Tibial artery (tissue), 4 donors: ENCODE results near the gene VAV1.
"Not testable (repeated sequence)": the region's sequence is repeated elsewhere in the genome, so short reads cannot be mapped to it uniquely, and the experiment has no call there.

Experiments used
- DNase-seq, 2 donors: peaks; one replicate each; pipeline ENCODE4 v3.0.0-alpha.2; 2019
- H3K27ac ChIP-seq, 2 donors: fragments of 200-600 bp; sonication (generic) in 1 of 2; 1 replicate in 1 of 2; 2 replicates in 1 of 2; pipeline ENCODE4 v1.5.1; 2018 to 2019; ENCODE audit warnings: mild to moderate bottlenecking in 1 of 2
- H3K27me3 ChIP-seq, 2 donors: fragments of 200-600 bp; sonication (generic) in 1 of 2; one replicate each; pipeline versions ENCODE4 v1.5.1 to v1.6.0; 2016 to 2019
- H3K36me3 ChIP-seq, 3 donors: fragments of 200-600 bp; sonication (generic) in 2 of 3; one replicate each; pipeline ENCODE4 v1.5.1; 2016 to 2019; ENCODE audit warnings: mild to moderate bottlenecking in 2 of 3
- H3K4me1 ChIP-seq, 4 donors: fragments of 200-600 bp; sonication (generic) in 2 of 4; 1 replicate in 3 of 4; 2 replicates in 1 of 4; pipeline ENCODE4 v1.5.1; 2016 to 2019
- H3K4me3 ChIP-seq, 2 donors: fragments of 200-600 bp; sonication (generic) in 1 of 2; 1 replicate in 1 of 2; 2 replicates in 1 of 2; pipeline ENCODE4 v1.5.1; 2018 to 2019; ENCODE audit warnings: mild to moderate bottlenecking in 2 of 2
- H3K9me3 ChIP-seq, 3 donors: fragments of 200-600 bp; sonication (generic) in 1 of 3; one replicate each; pipeline ENCODE4 v1.5.1; 2016 to 2019
- CTCF ChIP-seq, 2 experiments: fragments of 200-600 bp in 1 of 2; fragments of 450-650 bp in 1 of 2; IDR thresholded peaks; one replicate each; pipeline ENCODE4 v1.5.1; 2017 to 2019; ENCODE audit warnings: antibody characterized with exemption in 2 of 2, mild to moderate bottlenecking in 1 of 2, moderate library complexity in 1 of 2
- intact Hi-C: fragments of 100-400 bp; cut with DNase I; formaldehyde crosslinking; loops from one replicate; pipeline ENCODE4 v1.15.0; 2023; ENCODE audit warnings: low total_unique reads

VAV1 gene

GRCh38 chr19:6743714-6744380, 28.7 kb upstream of the VAV1 start:
- Histone ChIP-seq H3K4me3 (peak overlapping the region; percentile 18 to 31), H3K36me3 (peaks cover 39 to 63% (median 49%) of the 10 kb centered on the region in 3 donors), H3K4me1 (peaks cover 0 to 58% (median 51%) of the 10 kb centered on the region in 4 donors), H3K9me3 (no peaks in the 10 kb centered on the region), H3K27me3 (no peaks in the 10 kb centered on the region), H3K27ac (peak overlapping the region; percentile 67 to 97)
- intact Hi-C loops = no loop called here
- TF ChIP-seq CTCF (IDR thresholded peaks at IDR 0.05) = no peak
- no peak for DNase-seq

GRCh38 chr19:6744381-6745301, 27.9 kb upstream of the VAV1 start:
- DNase-seq = peak; percentile 86 to 97
- H3K4me1 ChIP-seq = peaks cover 0 to 54% (median 47%) of the 10 kb centered on the region in 4 donors
- TF ChIP-seq CTCF (IDR thresholded peaks at IDR 0.05) = no peak
- H3K4me3 ChIP-seq = peak overlapping the region; percentile 18 to 31
- peaks cover 47 to 71% (median 57%) of the 10 kb centered on the region in 3 donors for H3K36me3 ChIP-seq
- no peaks in the 10 kb centered on the region for H3K9me3 ChIP-seq
- intact Hi-C loops = no loop called here
- H3K27me3 ChIP-seq = no peaks in the 10 kb centered on the region
- H3K27ac ChIP-seq = peak overlapping the region; percentile 67 to 97

- intact Hi-C loops = no loop called here
- TF ChIP-seq CTCF (IDR thresholded peaks at IDR 0.05) = no peak
- no peaks in the 10 kb centered on the region for H3K9me3 ChIP-seq
These were observed 26.5 kb upstream of the VAV1 start for GRCh38 chr19:6745965-6746364.

GRCh38 chr19:6748543-6748942, 24.0 kb upstream of the VAV1 start:
- H3K9me3 ChIP-seq, intact Hi-C loops, DNase-seq, H3K4me3 ChIP-seq, H3K27me3 ChIP-seq: not testable (repeated sequence)
- Histone ChIP-seq H3K4me1 (peaks cover 0 to 36% (median 32%) of the 10 kb centered on the region in 4 donors), H3K27ac (peak overlapping the region in 1 of 2 donors; percentile 10), H3K36me3 (peaks cover 61 to 93% (median 80%) of the 10 kb centered on the region in 3 donors)

More at GRCh38 chr19:6745965-6746364, 26.5 kb upstream of the VAV1 start:
- H3K4me1 ChIP-seq = peaks cover 0 to 53% (median 47%) of the 10 kb centered on the region in 4 donors
- H3K36me3 ChIP-seq = peaks cover 60 to 84% (median 70%) of the 10 kb centered on the region in 3 donors
- H3K27ac ChIP-seq = peak overlapping the region; percentile 67 to 97
- H3K27me3 ChIP-seq = no peaks in the 10 kb centered on the region
- no peak overlapping the region for H3K4me3 ChIP-seq
- no peak for DNase-seq

GRCh38 chr19:6750062-6750461, 22.4 kb upstream of the VAV1 start:
- peak overlapping the region in 1 of 2 donors; percentile 4 for H3K27ac ChIP-seq
- peaks cover 0 to 23% (median 19%) of the 10 kb centered on the region in 4 donors for H3K4me1 ChIP-seq
- peaks cover 61 to 96% (median 75%) of the 10 kb centered on the region in 3 donors for H3K36me3 ChIP-seq
- H3K4me3 ChIP-seq = no peak overlapping the region
- intact Hi-C loops = loop anchor here (10.0 kb wide), 1 partner anchor 115 kb away; no protein-coding TSS in a partner anchor
- no peaks in the 10 kb centered on the region for H3K27me3 ChIP-seq
- TF ChIP-seq CTCF (IDR thresholded peaks at IDR 0.05) = no peak
- no peak for DNase-seq
- H3K9me3 ChIP-seq = no peaks in the 10 kb centered on the region
